Uterus (tissue), 4 donors: ENCODE data around the gene FLNA. TPM values are rescaled to one million over a fixed set of nuclear protein-coding genes. Genes with fewer than 3 reads are reported as not detected.

Experiments
- DNase-seq, 2 donors: peaks; one replicate each; pipeline ENCODE4 v3.0.0-alpha.2; 2019 to 2020
- H3K27ac ChIP-seq, 2 donors: fragments of 200-600 bp; sonication (generic); 1 replicate in 1 of 2; 2 replicates in 1 of 2; pipeline ENCODE4 v1.5.1; 2016 to 2018
- H3K27me3 ChIP-seq, 2 donors: fragments of 200-600 bp; sonication (generic); one replicate each; pipeline ENCODE4 v1.5.1; 2018 to 2019; ENCODE audit warnings: control low read depth in 1 of 2
- H3K36me3 ChIP-seq, 2 donors: fragments of 200-600 bp; sonication (generic); one replicate each; pipeline ENCODE4 v1.5.1; 2019; ENCODE audit warnings: control low read depth in 1 of 2
- H3K4me1 ChIP-seq, 2 donors: fragments of 200-600 bp; sonication (generic); one replicate each; pipeline ENCODE4 v1.5.1; 2018 to 2019; ENCODE audit warnings: control low read depth in 1 of 2
- H3K4me3 ChIP-seq, 2 donors: fragments of 200-600 bp; sonication (generic); 1 replicate in 1 of 2; 2 replicates in 1 of 2; pipeline ENCODE4 v1.5.1; 2018 to 2019; ENCODE audit warnings: mild to moderate bottlenecking in 1 of 2
- H3K9me3 ChIP-seq, 2 donors: fragments of 200-600 bp; sonication (generic); one replicate each; pipeline ENCODE4 v1.5.1; 2019; ENCODE audit warnings: control low read depth in 1 of 2
- CTCF ChIP-seq, 4 experiments: fragments of 200-600 bp in 2 of 4; fragments of 450-650 bp in 2 of 4; sonication (generic) in 2 of 4; IDR thresholded peaks; one replicate each; pipeline ENCODE4 v1.5.1; 2016 to 2019; ENCODE audit warnings: antibody characterized with exemption in 4 of 4, mild to moderate bottlenecking in 2 of 4, moderate library complexity in 1 of 4
- POLR2A ChIP-seq, 2 donors: fragments of 450-650 bp; IDR thresholded peaks; one replicate each; pipeline ENCODE4 v1.6.1; 2016; ENCODE audit warnings: antibody characterized with exemption in 2 of 2, mild to moderate bottlenecking in 1 of 2, moderate library complexity in 1 of 2
- intact Hi-C: fragments of 100-400 bp; cut with DNase I; formaldehyde crosslinking; loops from one replicate; pipeline ENCODE4 v1.15.1; 2023; ENCODE audit warnings: low total_unique reads
- total RNA-seq, 4 donors: library from RNA; depleted of rRNA in 3 of 4; stranded (reverse); fragments of >200 nt in 3 of 4; gene quantifications; one replicate each; pipeline versions ENCODE4 v1.1.0 to v1.2.4, GENCODE V29; 2014 to 2023
- donor health status: DM: yes; HTN: yes; CAD: no.

FLNA gene
- total RNA-seq, 4 donors from 2014 or later = 1,067 to 4,271 (median 2,911) TPM

- H3K27me3 ChIP-seq = no peaks in the 10 kb centered on the region
- no peak for TF ChIP-seq CTCF (IDR thresholded peaks at IDR 0.05)
- TF ChIP-seq POLR2A (IDR thresholded peaks at IDR 0.05) = no peak
These were observed 30.3 kb upstream of the FLNA start for GRCh38 chrX:154404625-154405192.

DNA sequence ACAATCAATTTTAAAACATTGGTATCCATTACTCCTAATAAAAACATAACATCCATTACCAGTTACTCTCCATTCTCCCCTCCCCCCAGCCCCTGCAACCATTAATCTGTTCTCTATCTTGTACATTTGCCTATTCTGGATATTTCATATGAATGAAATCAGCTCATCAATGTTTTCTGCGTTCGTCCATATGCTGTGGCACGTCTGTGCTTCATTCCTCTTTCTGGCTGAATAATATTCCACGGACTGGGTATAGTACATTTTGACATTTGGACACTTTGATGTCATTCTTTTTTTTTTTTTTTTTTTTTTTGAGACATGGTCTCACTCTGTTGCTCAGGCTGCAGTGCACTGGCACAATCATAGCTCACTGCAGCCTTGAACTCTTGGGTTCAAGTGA, 29.4 kb upstream of the FLNA start:
- H3K4me1 ChIP-seq = no peaks in the 10 kb centered on the region
- H3K4me3 ChIP-seq = no peak overlapping the region
- TF ChIP-seq POLR2A (IDR thresholded peaks at IDR 0.05) (no peak), CTCF (IDR thresholded peaks at IDR 0.05) (no peak)
- intact Hi-C loops = no loop called here
- H3K27me3 ChIP-seq = no peaks in the 10 kb centered on the region
- no peak for DNase-seq
- H3K27ac ChIP-seq = no peak overlapping the region
- no peaks in the 10 kb centered on the region for H3K9me3 ChIP-seq
- no peaks in the 10 kb centered on the region for H3K36me3 ChIP-seq

More at GRCh38 chrX:154404625-154405192, 30.3 kb upstream of the FLNA start:
- Histone ChIP-seq H3K4me3 (no peak overlapping the region), H3K4me1 (no peaks in the 10 kb centered on the region), H3K36me3 (no peaks in the 10 kb centered on the region), H3K9me3 (no peaks in the 10 kb centered on the region), H3K27ac (no peak overlapping the region)
- DNase-seq = no peak
- intact Hi-C loops = no loop called here

GRCh38 chrX:154403192-154403591, 28.8 kb upstream of the FLNA start:
- Histone ChIP-seq H3K36me3 (no peaks in the 10 kb centered on the region), H3K4me3 (no peak overlapping the region), H3K4me1 (no peaks in the 10 kb centered on the region), H3K27ac (no peak overlapping the region), H3K9me3 (no peaks in the 10 kb centered on the region), H3K27me3 (no peaks in the 10 kb centered on the region)
- no peak for DNase-seq
- intact Hi-C loops = no loop called here
- TF ChIP-seq CTCF (IDR thresholded peaks at IDR 0.05) (no peak), POLR2A (IDR thresholded peaks at IDR 0.05) (no peak)

GRCh38 chrX:154402622-154403127, 28.2 kb upstream of the FLNA start:
- no peaks in the 10 kb centered on the region for H3K9me3 ChIP-seq
- intact Hi-C loops = no loop called here
- H3K27ac ChIP-seq = no peak overlapping the region
- no peaks in the 10 kb centered on the region for H3K4me1 ChIP-seq
- TF ChIP-seq POLR2A (IDR thresholded peaks at IDR 0.05) = no peak
- TF ChIP-seq CTCF (IDR thresholded peaks at IDR 0.05) = no peak
- no peaks in the 10 kb centered on the region for H3K27me3 ChIP-seq
- DNase-seq = no peak
- H3K4me3 ChIP-seq = no peak overlapping the region
- H3K36me3 ChIP-seq = no peaks in the 10 kb centered on the region

GRCh38 chrX:154401918-154402621, 27.6 kb upstream of the FLNA start:
- no peak for DNase-seq
- H3K36me3 ChIP-seq = no peaks in the 10 kb centered on the region
- H3K27me3 ChIP-seq = no peaks in the 10 kb centered on the region
- no peaks in the 10 kb centered on the region for H3K9me3 ChIP-seq
- H3K4me1 ChIP-seq = no peaks in the 10 kb centered on the region
- intact Hi-C loops = no loop called here
- TF ChIP-seq CTCF (IDR thresholded peaks at IDR 0.05) (no peak), POLR2A (IDR thresholded peaks at IDR 0.05) (no peak)
- H3K27ac ChIP-seq = no peak overlapping the region
- no peak overlapping the region for H3K4me3 ChIP-seq
